ENCODE data around the gene CTCFL.

CTCFL gene

GRCh38 chr20:57455386-57455785 is 69.6 kb downstream of the CTCFL start:
- no peak overlapping the region for H3K4me3 ChIP-seq (ENCODE audit: low read depth, low read length)
- in situ Hi-C loops (cut with HindIII; ENCODE audit: low sequenced_read_pairs) = no loop called here
- TF ChIP-seq CTCF (IDR thresholded peaks at IDR 0.05; ENCODE audit: low read depth, low read length) = no peak
- DNase-seq (ENCODE audit: low read depth, low spot score) = no peak

- H3K4me3 ChIP-seq (ENCODE audit: low read depth, low read length) = no peak overlapping the region
- in situ Hi-C loops (cut with HindIII; ENCODE audit: low sequenced_read_pairs) = no loop called here
- DNase-seq (ENCODE audit: low read depth, low spot score) = no peak
- TF ChIP-seq CTCF (IDR thresholded peaks at IDR 0.05; ENCODE audit: low read depth, low read length) = no peak
Measured at GRCh38 chr20:57451795-57452661, 72.9 kb downstream of the CTCFL start.

GRCh38 chr20:57451431-57451794 is 73.5 kb downstream of the CTCFL start:
- DNase-seq (ENCODE audit: low read depth, low spot score) = no peak
- in situ Hi-C loops (cut with HindIII; ENCODE audit: low sequenced_read_pairs) = no loop called here
- H3K4me3 ChIP-seq (ENCODE audit: low read depth, low read length) = no peak overlapping the region
- TF ChIP-seq CTCF (IDR thresholded peaks at IDR 0.05; ENCODE audit: low read depth, low read length) = no peak

GRCh38 chr20:57450931-57451330 is 74.0 kb downstream of the CTCFL start:
- no peak for TF ChIP-seq CTCF (IDR thresholded peaks at IDR 0.05; ENCODE audit: low read depth, low read length)
- no peak for DNase-seq (ENCODE audit: low read depth, low spot score)
- no peak overlapping the region for H3K4me3 ChIP-seq (ENCODE audit: low read depth, low read length)
- in situ Hi-C loops (cut with HindIII; ENCODE audit: low sequenced_read_pairs) = no loop called here

GRCh38 chr20:57450419-57450818 is 74.5 kb downstream of the CTCFL start:
- DNase-seq (ENCODE audit: low read depth, low spot score) = no peak
- H3K4me3 ChIP-seq (ENCODE audit: low read depth, low read length) = no peak overlapping the region
- TF ChIP-seq CTCF (IDR thresholded peaks at IDR 0.05; ENCODE audit: low read depth, low read length) = no peak
- in situ Hi-C loops (cut with HindIII; ENCODE audit: low sequenced_read_pairs) = no loop called here

- no peak for TF ChIP-seq CTCF (IDR thresholded peaks at IDR 0.05; ENCODE audit: low read depth, low read length)
- in situ Hi-C loops (cut with HindIII; ENCODE audit: low sequenced_read_pairs) = no loop called here
- no peak overlapping the region for H3K4me3 ChIP-seq (ENCODE audit: low read depth, low read length)
- no peak for DNase-seq (ENCODE audit: low read depth, low spot score)
Measured at GRCh38 chr20:57449398-57450354, 75.3 kb downstream of the CTCFL start.

Data from astrocyte of the spinal cord (primary cell).